Tibial artery (tissue), 4 donors: ENCODE measurements around the gene PTBP1.

ENCODE experiments used
- DNase-seq, 2 donors: peaks; one replicate each; pipeline ENCODE4 v3.0.0-alpha.2; 2019
- H3K27ac ChIP-seq, 2 donors: fragments of 200-600 bp; sonication (generic) in 1 of 2; 1 replicate in 1 of 2; 2 replicates in 1 of 2; pipeline ENCODE4 v1.5.1; 2018 to 2019; ENCODE audit warnings: mild to moderate bottlenecking in 1 of 2
- H3K27me3 ChIP-seq, 2 donors: fragments of 200-600 bp; sonication (generic) in 1 of 2; one replicate each; pipeline versions ENCODE4 v1.5.1 to v1.6.0; 2016 to 2019
- H3K36me3 ChIP-seq, 3 donors: fragments of 200-600 bp; sonication (generic) in 2 of 3; one replicate each; pipeline ENCODE4 v1.5.1; 2016 to 2019; ENCODE audit warnings: mild to moderate bottlenecking in 2 of 3
- H3K4me1 ChIP-seq, 4 donors: fragments of 200-600 bp; sonication (generic) in 2 of 4; 1 replicate in 3 of 4; 2 replicates in 1 of 4; pipeline ENCODE4 v1.5.1; 2016 to 2019
- H3K4me3 ChIP-seq, 2 donors: fragments of 200-600 bp; sonication (generic) in 1 of 2; 1 replicate in 1 of 2; 2 replicates in 1 of 2; pipeline ENCODE4 v1.5.1; 2018 to 2019; ENCODE audit warnings: mild to moderate bottlenecking in 2 of 2
- H3K9me3 ChIP-seq, 3 donors: fragments of 200-600 bp; sonication (generic) in 1 of 3; one replicate each; pipeline ENCODE4 v1.5.1; 2016 to 2019
- CTCF ChIP-seq, 2 experiments: fragments of 200-600 bp in 1 of 2; fragments of 450-650 bp in 1 of 2; IDR thresholded peaks; one replicate each; pipeline ENCODE4 v1.5.1; 2017 to 2019; ENCODE audit warnings: antibody characterized with exemption in 2 of 2, mild to moderate bottlenecking in 1 of 2, moderate library complexity in 1 of 2
- intact Hi-C: fragments of 100-400 bp; cut with DNase I; formaldehyde crosslinking; loops from one replicate; pipeline ENCODE4 v1.15.0; 2023; ENCODE audit warnings: low total_unique reads

The PTBP1 gene

GRCh38 chr19:799076-799881, 2.0 kb downstream of the PTBP1 start:
- TF ChIP-seq CTCF (IDR thresholded peaks at IDR 0.05), result no peak
- DNase-seq, result no peak
- no peaks in the 10 kb centered on the region for H3K27me3 ChIP-seq
- no peaks in the 10 kb centered on the region for H3K9me3 ChIP-seq
- intact Hi-C loops, result no loop called here
- peaks cover 23 to 72% (median 63%) of the 10 kb centered on the region in 4 donors for H3K4me1 ChIP-seq
- H3K27ac ChIP-seq, result peak overlapping the region; percentile 91 to 98
- H3K36me3 ChIP-seq, result peaks cover 14 to 29% (median 24%) of the 10 kb centered on the region in 3 donors
- H3K4me3 ChIP-seq, result peak overlapping the region; percentile 82 to 98

- intact Hi-C loops, result no loop called here
- no peak for DNase-seq
- H3K36me3 ChIP-seq, result peaks cover 26 to 41% (median 36%) of the 10 kb centered on the region in 3 donors
- H3K4me1 ChIP-seq, result peaks cover 22 to 68% (median 59%) of the 10 kb centered on the region in 4 donors
- H3K27me3 ChIP-seq, result no peaks in the 10 kb centered on the region
- no peak for TF ChIP-seq CTCF (IDR thresholded peaks at IDR 0.05)
- H3K4me3 ChIP-seq, result peak overlapping the region; percentile 17 to 25
- peak overlapping the region; percentile 54 to 91 for H3K27ac ChIP-seq
- H3K9me3 ChIP-seq, result no peaks in the 10 kb centered on the region
These were observed 3.2 kb downstream of the PTBP1 start for GRCh38 chr19:800360-801029.

- H3K9me3 ChIP-seq, result no peaks in the 10 kb centered on the region
- no peak for TF ChIP-seq CTCF (IDR thresholded peaks at IDR 0.05)
- H3K4me3 ChIP-seq, result peak overlapping the region; percentile 17 to 25
- H3K27me3 ChIP-seq, result no peaks in the 10 kb centered on the region
- DNase-seq, result peak; percentile 66 to 94
- peaks cover 34 to 48% (median 44%) of the 10 kb centered on the region in 3 donors for H3K36me3 ChIP-seq
- H3K4me1 ChIP-seq, result peaks cover 14 to 66% (median 52%) of the 10 kb centered on the region in 4 donors
- peak overlapping the region; percentile 54 to 91 for H3K27ac ChIP-seq
- intact Hi-C loops, result no loop called here
These were observed 4.0 kb downstream of the PTBP1 start for GRCh38 chr19:801030-801860.

GRCh38 chr19:801861-802497, 4.7 kb downstream of the PTBP1 start:
- Histone ChIP-seq H3K4me1 (peaks cover 13 to 62% (median 49%) of the 10 kb centered on the region in 4 donors), H3K9me3 (no peaks in the 10 kb centered on the region), H3K4me3 (peak overlapping the region; percentile 17 to 25), H3K27ac (peak overlapping the region; percentile 43 to 91), H3K36me3 (peaks cover 41 to 56% (median 51%) of the 10 kb centered on the region in 3 donors), H3K27me3 (no peaks in the 10 kb centered on the region)
- intact Hi-C loops, result no loop called here
- no peak for TF ChIP-seq CTCF (IDR thresholded peaks at IDR 0.05)
- DNase-seq, result no peak
